Measurements from ENCODE around the gene SYK. TPM values are rescaled to one million over a fixed set of nuclear protein-coding genes. Genes with fewer than 3 reads are reported as not detected.

The SYK gene
- polyA plus RNA-seq, 1 of the 3 experiments (the other 2 are of a cell fraction): not detected

DNA sequence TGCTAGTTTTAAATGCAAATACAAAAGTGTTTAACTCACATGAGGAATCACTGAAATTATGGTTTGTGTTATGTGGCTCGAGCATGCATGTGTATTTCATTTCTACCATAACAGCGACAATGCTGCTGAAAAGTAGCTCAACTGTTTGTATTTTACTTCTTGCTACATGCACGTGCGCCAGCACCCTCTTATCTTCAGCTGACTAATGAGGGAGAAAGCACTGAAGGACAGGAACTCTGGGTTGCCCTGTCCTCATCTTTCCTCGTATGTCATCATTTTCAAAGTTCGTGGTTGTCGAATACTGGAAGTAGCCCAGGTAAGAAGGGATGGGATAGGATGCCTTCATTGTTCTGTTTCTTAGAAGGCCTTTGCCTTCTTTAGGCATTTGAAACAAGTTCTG is 120.3 kb downstream of the SYK start:
- Histone ChIP-seq H3K36me3 (replicated peaks in 1 of 2; ENCODE audit: control insufficient read depth in 1 of 2, insufficient read depth in 2 of 2, low read length in 1 of 2) (no peaks in the 10 kb centered on the region), H3K9ac (no peak overlapping the region), H3K4me2 (no peak overlapping the region), H3K79me2 (ENCODE audit: insufficient read depth) (no peaks in the 10 kb centered on the region), H3K27me3 (ENCODE audit: insufficient read depth) (no peaks in the 10 kb centered on the region), H3K4me1 (ENCODE audit: control insufficient read depth in 1 of 2, insufficient read depth in 2 of 2, low read depth in 1 of 2, low read length in 1 of 2) (peaks cover 2 to 6% of the 10 kb centered on the region in 2 experiments; a peak in 2 of 4 replicates), H3K27ac (ENCODE audit: low read depth in 2 of 2, low read length in 1 of 2) (no peak overlapping the region), H2AFZ (ENCODE audit: low read depth) (no peak overlapping the region), H3K9me3 (no peaks in the 10 kb centered on the region), H3K4me3 (ENCODE audit: low read depth in 2 of 2, low read length in 1 of 2) (no peak overlapping the region), H3F3A (replicated peaks; ENCODE audit: insufficient read depth) (peaks cover 7% of the 10 kb centered on the region), H3K9me2 (no peaks in the 10 kb centered on the region), H4K20me1 (ENCODE audit: insufficient read depth) (no peaks in the 10 kb centered on the region)
- no peak for DNase-seq
- no peak for TF ChIP-seq MAX (IDR thresholded peaks at IDR 0.05; ENCODE audit: low read depth)
- TF ChIP-seq TAF1 (IDR thresholded peaks at IDR 0.05; ENCODE audit: borderline replicate concordance, low read depth, low read length): no peak
- no peak for TF ChIP-seq NFIC (IDR thresholded peaks at IDR 0.05; ENCODE audit: borderline replicate concordance)
- TF ChIP-seq FOSL2 (IDR thresholded peaks at IDR 0.05; ENCODE audit: borderline replicate concordance, low read depth): no peak
- TF ChIP-seq EZH2phosphoT487 (IDR thresholded peaks at IDR 0.05; ENCODE audit: borderline replicate concordance, low read depth): no peak
- no peak for TF ChIP-seq GABPA (IDR thresholded peaks at IDR 0.05; ENCODE audit: low read depth)
- TF ChIP-seq YY1 (IDR thresholded peaks at IDR 0.05; ENCODE audit: low read depth): no peak
- no peak for TF ChIP-seq RXRA (IDR thresholded peaks at IDR 0.05; ENCODE audit: borderline replicate concordance, low read depth)
- no peak for TF ChIP-seq MXI1 (IDR thresholded peaks at IDR 0.05; ENCODE audit: low read depth, low read length)
- TF ChIP-seq CHD2 (IDR thresholded peaks at IDR 0.05; ENCODE audit: low read length, partially characterized antibody): no peak
- TF ChIP-seq GATA2 (CRISPR knock-in tag; IDR thresholded peaks at IDR 0.05): no peak
- no peak for TF ChIP-seq PBX3 (IDR thresholded peaks at IDR 0.05)
- TF ChIP-seq FOXM1 (IDR thresholded peaks at IDR 0.05; ENCODE audit: low read depth): no peak
- TF ChIP-seq TEAD4 (IDR thresholded peaks at IDR 0.05; ENCODE audit: borderline replicate concordance, insufficient read depth): no peak
- TF ChIP-seq RAD21 (IDR thresholded peaks at IDR 0.05; ENCODE audit: low read length): no peak
- no peak for TF ChIP-seq RFX5 (IDR thresholded peaks at IDR 0.05; ENCODE audit: low read length)
- TF ChIP-seq POLR2AphosphoS5 (IDR thresholded peaks at IDR 0.05; ENCODE audit: low read depth, low read length): no peak
- TF ChIP-seq SIN3A (IDR thresholded peaks at IDR 0.05; ENCODE audit: borderline replicate concordance, low read depth, low read length): no peak
- no peak for TF ChIP-seq ZBTB33 (IDR thresholded peaks at IDR 0.05; ENCODE audit: borderline replicate concordance, low read depth)
- no peak for TF ChIP-seq ELF1 (IDR thresholded peaks at IDR 0.05)
- POLR2A ChIA-PET: no interaction called here
- CTCF ChIA-PET: interaction anchor here (0.9 to 1.3 kb wide), 2 partner anchors 10 to 36 kb away, joined by 3 read pairs; no protein-coding TSS in a partner anchor
- 82% methylated on average over 7 of the region's 7 CpGs for WGBS (ENCODE audit: low lambda C conversion rate)
